ENCODE measurements around the gene NPHP1.

GRCh38 chr2:110121052-110121334 lies 83.8 kb downstream of the NPHP1 start:
- TF ChIP-seq CTCF (IDR thresholded peaks at IDR 0.05; ENCODE audit: borderline replicate concordance, extremely low read depth, low read length, poor library complexity, severe bottlenecking) (no peak), EZH2 (IDR thresholded peaks at IDR 0.05; ENCODE audit: borderline replicate concordance, low read depth, low read length, severe bottlenecking) (no peak)

Measured in DND-41 (cell line).